ENCODE data around the gene NRN1. TPM values are rescaled to one million over a fixed set of nuclear protein-coding genes. Genes with fewer than 3 reads are reported as not detected.

NRN1 gene
- polyA plus RNA-seq, 1 donor (not counting 4 experiments of a cell fraction or from before 2014, with no cell fraction given): 5.7 TPM

GRCh38 chr6:5990786-5991185 is 15.9 kb downstream of the NRN1 start:
- FAIRE-seq (no peak), DNase-seq (ENCODE audit: low read depth, low spot score) (no peak)
- Histone ChIP-seq H2AFZ (ENCODE audit: control insufficient read depth, low read length) (no peak overlapping the region), H3K4me1 (ENCODE audit: control insufficient read depth, extremely low read depth, insufficient read depth, low read length) (no peaks in the 10 kb centered on the region), H3K4me3 (ENCODE audit: control insufficient read depth in 2 of 3, extremely low read depth in 1 of 3, insufficient read depth in 2 of 3, low read depth in 1 of 3, low read length in 3 of 3) (no peak overlapping the region), H4K20me1 (ENCODE audit: control insufficient read depth, extremely low read depth, insufficient read depth, low read length) (no peaks in the 10 kb centered on the region), H3K79me2 (ENCODE audit: control insufficient read depth, insufficient read depth, low read length) (no peaks in the 10 kb centered on the region), H3K9ac (ENCODE audit: control insufficient read depth, extremely low read depth, insufficient read depth, low read length) (no peak overlapping the region), H3K36me3 (ENCODE audit: control insufficient read depth in 2 of 2, extremely low read depth in 1 of 2, insufficient read depth in 2 of 2, low read length in 2 of 2) (no peaks in the 10 kb centered on the region), H3K27me3 (ENCODE audit: control insufficient read depth, extremely low read depth, insufficient read depth, low read length) (peaks cover 37% of the 10 kb centered on the region), H3K9me1 (ENCODE audit: control insufficient read depth, extremely low read depth, insufficient read depth, low read length) (no peaks in the 10 kb centered on the region), H3K9me3 (ENCODE audit: control insufficient read depth, low read depth, low read length) (no peaks in the 10 kb centered on the region), H3K4me2 (ENCODE audit: control insufficient read depth, extremely low read depth, insufficient read depth, low read depth, low read length) (no peak overlapping the region), H3K27ac (ENCODE audit: control insufficient read depth, insufficient read depth, low read length) (no peak overlapping the region)
- TF ChIP-seq CTCF (optimal IDR thresholded peaks at IDR 0.05 in 1 of 3, IDR thresholded peaks at IDR 0.05 in 1 of 3, conservative IDR thresholded peaks at IDR 0.05 in 1 of 3; ENCODE audit: extremely low read depth in 1 of 3, insufficient read depth in 2 of 3, low read length in 3 of 3) (no peak), EZH2 (IDR thresholded peaks at IDR 0.05; ENCODE audit: low read length) (no peak)
- dilution Hi-C loops (cut with MboI; ENCODE audit: extremely low pct_ligation_motif_present, low sequenced_read_pairs): no loop called here

- no peak overlapping the region for H2AFZ ChIP-seq (ENCODE audit: control insufficient read depth, low read length)
These were observed 17.5 kb downstream of the NRN1 start for GRCh38 chr6:5989141-5989723.

More at GRCh38 chr6:5989141-5989723, 17.5 kb downstream of the NRN1 start:
- no peaks in the 10 kb centered on the region for H3K4me1 ChIP-seq (ENCODE audit: control insufficient read depth, extremely low read depth, insufficient read depth, low read length)
- peaks cover 21% of the 10 kb centered on the region for H3K27me3 ChIP-seq (ENCODE audit: control insufficient read depth, extremely low read depth, insufficient read depth, low read length)
- no peak overlapping the region for H3K9ac ChIP-seq (ENCODE audit: control insufficient read depth, extremely low read depth, insufficient read depth, low read length)
- H3K4me2 ChIP-seq (ENCODE audit: control insufficient read depth, extremely low read depth, insufficient read depth, low read depth, low read length): no peak overlapping the region
- no peaks in the 10 kb centered on the region for H3K9me3 ChIP-seq (ENCODE audit: control insufficient read depth, low read depth, low read length)
- no peak overlapping the region for H3K27ac ChIP-seq (ENCODE audit: control insufficient read depth, insufficient read depth, low read length)
- dilution Hi-C loops (cut with MboI; ENCODE audit: extremely low pct_ligation_motif_present, low sequenced_read_pairs): no loop called here
- no peaks in the 10 kb centered on the region for H4K20me1 ChIP-seq (ENCODE audit: control insufficient read depth, extremely low read depth, insufficient read depth, low read length)
- H3K79me2 ChIP-seq (ENCODE audit: control insufficient read depth, insufficient read depth, low read length): no peaks in the 10 kb centered on the region
- FAIRE-seq: no peak
- TF ChIP-seq CTCF (optimal IDR thresholded peaks at IDR 0.05 in 1 of 3, IDR thresholded peaks at IDR 0.05 in 1 of 3, conservative IDR thresholded peaks at IDR 0.05 in 1 of 3; ENCODE audit: extremely low read depth in 1 of 3, insufficient read depth in 2 of 3, low read length in 3 of 3): no peak
- TF ChIP-seq EZH2 (IDR thresholded peaks at IDR 0.05; ENCODE audit: low read length): no peak
- H3K36me3 ChIP-seq (ENCODE audit: control insufficient read depth in 2 of 2, extremely low read depth in 1 of 2, insufficient read depth in 2 of 2, low read length in 2 of 2): no peaks in the 10 kb centered on the region
- no peaks in the 10 kb centered on the region for H3K9me1 ChIP-seq (ENCODE audit: control insufficient read depth, extremely low read depth, insufficient read depth, low read length)
- DNase-seq (ENCODE audit: low read depth, low spot score): no peak
- no peak overlapping the region for H3K4me3 ChIP-seq (ENCODE audit: control insufficient read depth in 2 of 3, extremely low read depth in 1 of 3, insufficient read depth in 2 of 3, low read depth in 1 of 3, low read length in 3 of 3)
